ENCODE results near the gene C16orf78.

C16orf78 gene

DNA sequence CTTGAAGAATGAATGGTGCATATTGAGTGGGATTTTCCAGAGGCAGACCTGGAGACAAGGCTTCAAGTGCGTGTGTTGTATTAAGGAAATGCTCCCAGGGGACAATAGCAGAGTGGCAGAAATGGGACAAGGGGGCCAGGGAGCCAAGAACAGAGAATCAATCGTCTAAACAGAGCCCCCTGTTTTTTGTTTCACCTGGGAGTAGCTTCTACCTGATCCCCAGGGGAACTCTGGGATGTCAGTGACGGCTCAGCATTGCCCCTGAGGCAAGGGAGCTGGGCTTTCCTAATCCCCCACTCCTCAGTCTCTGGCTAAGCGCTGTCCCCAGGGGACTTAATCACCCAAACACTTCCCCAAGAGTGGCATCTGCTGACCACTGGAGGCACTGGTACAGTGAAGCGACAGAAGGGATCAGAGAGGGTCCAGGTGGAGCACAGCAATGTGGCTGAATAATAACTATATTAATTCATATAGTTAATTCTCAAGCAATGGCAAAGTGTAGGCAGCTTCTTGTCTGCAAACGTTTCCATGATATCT, 35.7 kb upstream of the C16orf78 start:
- Histone ChIP-seq H4K20me1 (peaks cover 0 to 2% (median 0%) of the 10 kb centered on the region in 11 experiments; a peak in 1 of 22 replicates), H3K4me2 (peak overlapping the region in 7 of 11 experiments; percentile 62 to 84 (median 74); a peak in 12 of 22 replicates), H3K36me3 (no peaks in the 10 kb centered on the region), H3K9ac (no peak overlapping the region), H3K4me1 (peaks cover 0 to 23% (median 19%) of the 10 kb centered on the region in 10 experiments; a peak in 18 of 20 replicates), H3K4me3 (no peak overlapping the region), H3K9me3 (replicated peaks in 1 of 11) (no peaks in the 10 kb centered on the region), H3K27me3 (no peaks in the 10 kb centered on the region), H3K27ac (no peak overlapping the region)
- TF ChIP-seq Cebpa-rat (IDR thresholded peaks at IDR 0.05), result no peak

DNA sequence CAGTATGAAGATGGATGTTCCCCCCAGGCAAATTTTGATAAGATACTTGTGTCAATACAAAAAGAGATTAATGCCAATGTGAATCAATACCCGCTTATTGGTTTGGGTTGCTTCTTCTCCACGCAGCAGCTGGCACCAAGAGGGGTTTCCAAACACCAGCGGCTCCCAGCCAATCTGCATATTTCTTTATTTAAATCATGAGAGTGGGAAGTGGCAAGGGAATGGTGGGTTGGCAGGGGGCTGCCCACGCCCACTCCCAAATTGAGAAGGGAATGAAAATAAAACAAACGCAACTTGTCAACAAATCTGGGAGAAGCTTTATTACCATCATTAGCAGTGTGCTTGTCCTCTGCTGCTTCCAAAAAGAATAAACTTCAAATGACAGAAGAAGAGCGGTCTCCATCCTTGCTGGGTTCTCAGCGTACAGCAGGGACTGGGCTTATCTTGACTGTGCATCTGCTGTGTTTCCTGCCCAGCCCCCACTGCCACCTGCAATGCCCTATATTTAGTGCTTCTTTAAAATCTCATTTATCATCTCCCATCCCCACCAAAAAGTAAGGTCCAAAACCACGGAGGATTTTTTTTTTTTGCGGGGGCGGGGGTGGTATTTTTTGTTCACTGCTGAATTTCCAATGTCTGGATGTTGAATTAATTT, 34.9 kb upstream of the C16orf78 start:
- Histone ChIP-seq H3K4me1 (peaks cover 0 to 23% (median 19%) of the 10 kb centered on the region in 10 experiments; a peak in 18 of 20 replicates), H3K4me2 (peak overlapping the region in 10 of 11 experiments; percentile 32 to 84 (median 70); a peak in 17 of 22 replicates), H3K9ac (no peak overlapping the region), H3K27me3 (no peaks in the 10 kb centered on the region), H4K20me1 (peaks cover 0 to 2% (median 0%) of the 10 kb centered on the region in 11 experiments; a peak in 1 of 22 replicates), H3K36me3 (no peaks in the 10 kb centered on the region), H3K4me3 (no peak overlapping the region), H3K27ac (no peak overlapping the region), H3K9me3 (replicated peaks in 1 of 11) (no peaks in the 10 kb centered on the region)
- TF ChIP-seq Cebpa-rat (IDR thresholded peaks at IDR 0.05), result no peak

DNA sequence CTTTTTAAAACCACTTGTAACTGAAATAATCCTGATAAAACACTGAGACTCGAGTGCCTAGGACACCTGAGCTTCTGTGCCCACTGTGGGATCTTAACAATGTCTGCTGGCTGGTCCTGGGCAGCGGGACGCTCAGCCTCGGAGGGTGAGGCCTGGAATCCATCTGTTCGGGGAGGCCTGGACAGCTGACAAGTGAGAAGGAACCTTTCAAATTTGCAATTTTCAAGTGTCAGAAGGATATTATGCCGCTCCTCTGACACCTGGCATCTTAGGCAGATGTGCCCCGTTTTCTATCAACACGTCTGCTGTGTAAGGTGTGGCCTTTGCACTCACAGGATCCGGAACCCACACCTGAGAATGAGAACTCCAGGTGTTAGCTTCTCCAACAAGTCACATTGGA, 33.1 kb upstream of the C16orf78 start:
- Histone ChIP-seq H3K27ac (no peak overlapping the region), H3K36me3 (no peaks in the 10 kb centered on the region), H3K4me1 (peaks cover 0 to 23% (median 19%) of the 10 kb centered on the region in 10 experiments; a peak in 18 of 20 replicates), H3K9ac (no peak overlapping the region), H4K20me1 (peaks cover 0 to 8% (median 0%) of the 10 kb centered on the region in 11 experiments; a peak in 4 of 22 replicates), H3K4me2 (no peak overlapping the region), H3K27me3 (no peaks in the 10 kb centered on the region), H3K9me3 (replicated peaks in 1 of 11) (no peaks in the 10 kb centered on the region), H3K4me3 (no peak overlapping the region)
- TF ChIP-seq Cebpa-rat (IDR thresholded peaks at IDR 0.05), result no peak

DNA sequence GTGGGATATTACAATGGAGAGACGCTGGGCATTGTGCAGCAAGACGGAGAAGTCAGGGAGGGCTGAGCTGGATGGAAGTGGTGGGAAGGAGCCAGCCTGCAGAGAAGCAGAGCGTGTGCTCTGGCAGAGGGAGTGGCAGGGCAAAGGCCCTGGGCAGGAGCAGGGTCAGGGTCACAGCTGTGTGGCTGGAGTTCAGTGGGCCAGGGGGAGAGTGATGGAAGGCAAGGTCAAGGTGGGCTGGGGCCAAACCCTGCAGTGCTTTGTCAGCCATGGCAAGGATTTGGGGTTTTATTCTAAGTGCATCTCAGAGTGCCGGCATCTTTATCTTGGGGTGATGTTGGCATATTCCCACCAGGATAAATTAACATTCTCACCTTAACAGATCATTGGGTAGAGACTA, 31.9 kb upstream of the C16orf78 start:
- Histone ChIP-seq H3K4me3 (no peak overlapping the region), H3K36me3 (no peaks in the 10 kb centered on the region), H3K4me2 (no peak overlapping the region), H3K27ac (no peak overlapping the region), H3K27me3 (no peaks in the 10 kb centered on the region), H3K9me3 (replicated peaks in 1 of 11) (no peaks in the 10 kb centered on the region), H4K20me1 (peaks cover 0 to 8% (median 0%) of the 10 kb centered on the region in 11 experiments; a peak in 7 of 22 replicates), H3K9ac (no peak overlapping the region), H3K4me1 (peaks cover 0 to 23% (median 19%) of the 10 kb centered on the region in 10 experiments; a peak in 18 of 20 replicates)
- TF ChIP-seq Cebpa-rat (IDR thresholded peaks at IDR 0.05), result no peak

DNA sequence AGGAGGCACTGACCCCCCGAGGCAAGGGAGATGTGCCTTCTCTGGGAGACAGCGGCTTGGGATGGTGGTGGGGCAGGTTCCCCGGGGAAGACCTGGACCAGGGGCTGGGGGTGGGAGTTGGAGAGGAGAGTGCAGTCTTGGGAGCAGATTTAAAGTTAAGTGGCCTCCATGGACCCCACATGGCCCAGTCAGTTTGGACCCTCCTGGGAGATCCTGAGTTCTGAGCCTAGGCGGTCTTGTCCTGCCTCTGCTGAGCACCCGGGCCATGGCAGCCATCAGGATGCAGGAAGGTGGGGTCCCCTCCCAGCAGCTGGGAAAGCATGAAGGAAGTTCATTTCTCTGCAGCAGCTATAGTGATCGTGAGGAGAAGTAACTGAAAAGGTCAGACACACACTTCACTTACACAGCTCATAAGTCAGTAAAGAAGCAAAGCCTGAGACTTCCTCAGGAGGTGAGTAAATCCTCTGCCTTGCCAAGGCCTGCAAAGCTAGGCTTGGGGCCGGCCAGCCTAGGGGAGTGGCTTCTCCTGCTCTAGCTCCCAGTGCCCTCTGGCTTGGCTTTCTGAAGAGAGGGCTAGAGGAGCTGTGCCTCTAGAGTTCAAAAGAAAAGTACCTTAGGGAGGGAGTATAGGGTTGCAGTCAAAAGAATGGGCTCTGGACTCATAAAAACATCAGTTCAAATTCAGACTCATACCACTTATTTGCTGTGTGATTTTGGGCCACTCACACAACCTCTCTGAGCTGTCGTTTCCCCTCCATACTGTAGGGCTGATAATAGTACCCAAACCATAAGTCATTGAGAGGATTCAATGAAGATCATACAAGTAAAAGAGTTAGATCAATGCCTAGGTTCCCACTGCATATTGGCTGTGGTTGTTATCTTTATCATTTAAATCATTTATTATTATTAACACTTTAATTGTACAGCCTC, 31.0 kb upstream of the C16orf78 start:
- TF ChIP-seq Cebpa-rat (IDR thresholded peaks at IDR 0.05), result no peak
- Histone ChIP-seq H3K27me3 (no peaks in the 10 kb centered on the region), H3K4me2 (no peak overlapping the region), H3K36me3 (no peaks in the 10 kb centered on the region), H3K27ac (no peak overlapping the region), H3K4me1 (peaks cover 0 to 22% (median 19%) of the 10 kb centered on the region in 10 experiments; a peak in 18 of 20 replicates), H4K20me1 (peaks cover 0 to 8% (median 0%) of the 10 kb centered on the region in 11 experiments; a peak in 7 of 22 replicates), H3K9me3 (replicated peaks in 1 of 11) (no peaks in the 10 kb centered on the region), H3K9ac (no peak overlapping the region), H3K4me3 (no peak overlapping the region)

DNA sequence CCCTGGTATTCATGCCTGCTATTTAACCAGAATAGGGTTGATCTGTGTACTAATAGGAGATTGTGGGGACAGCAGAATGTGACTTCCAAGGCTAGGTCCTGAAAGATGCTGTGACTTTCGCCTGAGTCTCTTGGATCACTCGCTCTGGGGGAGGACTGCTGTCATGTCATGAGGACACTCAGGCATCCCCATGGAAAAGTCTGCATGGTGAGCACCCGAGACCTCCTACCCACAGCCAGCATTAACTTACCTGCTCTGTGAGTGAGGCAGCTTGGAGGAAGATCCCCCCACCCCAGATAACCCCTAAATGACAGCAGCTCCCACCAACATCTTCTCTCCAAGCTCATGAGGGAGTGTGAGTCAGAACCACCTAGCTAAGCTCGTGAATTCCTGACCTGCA, 30.3 kb upstream of the C16orf78 start:
- TF ChIP-seq Cebpa-rat (IDR thresholded peaks at IDR 0.05), result no peak
- H3K27me3 ChIP-seq, result no peaks in the 10 kb centered on the region
- no peak overlapping the region for H3K27ac ChIP-seq
- H3K4me3 ChIP-seq, result no peak overlapping the region
- no peak overlapping the region for H3K4me2 ChIP-seq
- H3K9ac ChIP-seq, result no peak overlapping the region
- H3K36me3 ChIP-seq, result no peaks in the 10 kb centered on the region
- H4K20me1 ChIP-seq, result peaks cover 0 to 8% (median 0%) of the 10 kb centered on the region in 11 experiments; a peak in 7 of 22 replicates
- peaks cover 0 to 15% (median 13%) of the 10 kb centered on the region in 10 experiments; a peak in 18 of 20 replicates for H3K4me1 ChIP-seq
- H3K9me3 ChIP-seq (replicated peaks in 1 of 11), result no peaks in the 10 kb centered on the region

DNA sequence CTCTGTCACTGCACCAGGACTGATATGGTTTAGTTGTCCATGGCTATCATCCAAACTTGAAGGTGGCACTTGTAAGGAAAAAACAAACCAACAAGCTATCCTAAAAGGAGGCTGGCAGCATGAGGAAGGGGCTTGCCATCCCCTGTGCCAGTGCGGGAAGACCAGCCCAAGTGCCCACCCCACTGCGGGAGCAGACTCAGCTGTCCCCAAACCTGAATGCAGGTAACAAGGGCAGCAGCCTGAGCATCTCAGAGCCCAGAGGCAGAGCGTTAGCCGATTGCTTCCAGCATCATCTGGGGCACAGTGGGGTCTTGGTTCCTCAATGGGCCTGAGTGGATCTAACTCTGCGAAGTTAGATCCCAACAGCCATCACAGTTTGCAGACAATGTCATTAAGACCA, 29.2 kb upstream of the C16orf78 start:
- peaks cover 0 to 11% (median 0%) of the 10 kb centered on the region in 11 experiments; a peak in 7 of 22 replicates for H4K20me1 ChIP-seq
- TF ChIP-seq Cebpa-rat (IDR thresholded peaks at IDR 0.05), result no peak
- H3K27me3 ChIP-seq, result no peaks in the 10 kb centered on the region
- no peak overlapping the region for H3K4me2 ChIP-seq
- H3K9me3 ChIP-seq (replicated peaks in 1 of 11), result no peaks in the 10 kb centered on the region
- H3K4me1 ChIP-seq, result peaks cover 0 to 7% (median 2%) of the 10 kb centered on the region in 10 experiments; a peak in 11 of 20 replicates
- H3K9ac ChIP-seq, result no peak overlapping the region
- no peaks in the 10 kb centered on the region for H3K36me3 ChIP-seq
- no peak overlapping the region for H3K27ac ChIP-seq
- no peak overlapping the region for H3K4me3 ChIP-seq

DNA sequence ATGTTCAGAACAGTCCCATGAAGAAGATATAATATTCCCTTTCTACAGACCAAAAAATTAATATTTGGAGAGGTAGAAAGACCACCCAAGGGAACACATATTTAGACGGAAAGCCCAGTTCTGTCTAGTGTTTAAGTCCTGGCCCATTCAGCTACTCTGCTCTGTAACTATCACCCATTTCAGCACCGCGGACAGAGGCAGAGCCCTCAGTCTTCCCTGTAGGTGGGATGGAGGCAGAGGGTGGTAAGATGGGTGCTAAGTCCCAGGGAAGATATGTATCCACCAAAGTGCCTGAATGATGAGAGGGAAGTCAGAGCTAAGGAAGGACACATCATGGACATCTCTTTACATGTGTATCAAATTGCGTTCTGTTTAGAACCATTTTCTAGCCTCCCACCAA, 27.8 kb upstream of the C16orf78 start:
- Histone ChIP-seq H3K4me3 (no peak overlapping the region), H4K20me1 (peaks cover 0 to 20% (median 0%) of the 10 kb centered on the region in 11 experiments; a peak in 7 of 22 replicates), H3K4me1 (0 out of 20 replicates have a peak, but pooled peaks cover 0 to 4% (median 0%) of the 10 kb centered on the region in 10 experiments), H3K36me3 (no peaks in the 10 kb centered on the region), H3K9me3 (replicated peaks in 1 of 11) (no peaks in the 10 kb centered on the region), H3K27me3 (no peaks in the 10 kb centered on the region), H3K9ac (no peak overlapping the region), H3K27ac (no peak overlapping the region), H3K4me2 (no peak overlapping the region)
- no peak for TF ChIP-seq Cebpa-rat (IDR thresholded peaks at IDR 0.05)

DNA sequence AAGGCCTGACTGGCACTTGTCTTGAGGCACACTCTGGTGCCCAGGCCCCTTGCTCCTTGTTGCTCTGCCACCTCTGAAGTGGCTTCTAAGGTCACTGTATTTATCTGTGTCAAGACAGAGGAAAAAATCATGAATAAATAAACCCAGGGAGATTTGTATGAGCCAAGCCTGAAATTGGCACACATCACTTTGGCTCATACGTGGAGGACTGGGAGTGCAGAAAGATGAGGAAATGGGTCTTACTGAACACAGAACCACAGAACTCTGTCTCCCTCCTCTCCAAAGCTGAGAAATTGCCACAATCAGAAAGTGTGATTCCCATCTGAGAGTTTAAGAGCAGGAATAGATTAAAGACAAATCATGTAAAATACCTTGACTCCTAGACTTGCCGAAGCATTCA, 27.1 kb upstream of the C16orf78 start:
- no peak overlapping the region for H3K4me2 ChIP-seq
- no peaks in the 10 kb centered on the region for H3K9me3 ChIP-seq (replicated peaks in 1 of 11)
- H3K27me3 ChIP-seq, result no peaks in the 10 kb centered on the region
- H3K4me3 ChIP-seq, result no peak overlapping the region
- no peak overlapping the region for H3K27ac ChIP-seq
- no peaks in the 10 kb centered on the region for H3K36me3 ChIP-seq
- H3K9ac ChIP-seq, result no peak overlapping the region
- 0 out of 20 replicates have a peak, but pooled peaks cover 0 to 4% (median 0%) of the 10 kb centered on the region in 10 experiments for H3K4me1 ChIP-seq
- H4K20me1 ChIP-seq, result peaks cover 0 to 20% (median 0%) of the 10 kb centered on the region in 11 experiments; a peak in 7 of 22 replicates
- TF ChIP-seq Cebpa-rat (IDR thresholded peaks at IDR 0.05), result no peak
